ENCODE results near the gene ATG16L2.

ATG16L2 gene

DNA sequence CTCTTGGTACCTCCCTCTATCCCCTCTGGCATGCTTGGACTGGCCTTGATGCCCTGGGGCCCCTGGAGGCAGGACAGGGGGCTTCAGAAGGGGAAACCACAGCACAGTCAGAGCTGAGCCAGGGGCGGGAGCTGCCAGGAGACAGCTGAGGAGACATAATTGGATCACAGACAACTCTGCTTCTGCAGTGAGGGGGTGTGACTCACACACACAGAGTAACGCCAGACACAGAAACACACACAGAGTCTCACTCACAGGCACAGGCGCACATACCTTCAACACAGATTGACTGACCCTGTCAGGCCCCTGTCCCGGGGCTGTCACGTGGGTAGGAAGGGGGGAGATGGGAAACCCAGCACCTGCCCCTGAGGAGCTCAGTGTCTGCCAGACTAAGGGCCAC is 40.9 kb upstream of the ATG16L2 start:
- H3K79me2 ChIP-seq (ENCODE audit: control insufficient read depth, low read length) = no peaks in the 10 kb centered on the region
- H3K36me3 ChIP-seq (ENCODE audit: control insufficient read depth, low read length) = no peaks in the 10 kb centered on the region
- H3K27me3 ChIP-seq (ENCODE audit: control insufficient read depth, low read length) = peaks cover 5% of the 10 kb centered on the region; the same call in 1 of the 2 replicates
- H4K20me1 ChIP-seq (ENCODE audit: control insufficient read depth, insufficient read depth, low read depth, low read length) = no peaks in the 10 kb centered on the region
- H3K27ac ChIP-seq (ENCODE audit: low read depth, low read length) = no peak overlapping the region
- no peaks in the 10 kb centered on the region for H3F3A ChIP-seq (ENCODE audit: control insufficient read depth, insufficient read depth)
- no peaks in the 10 kb centered on the region for H3K4me1 ChIP-seq (ENCODE audit: control insufficient read depth, low read length)
- no peaks in the 10 kb centered on the region for H3K9me3 ChIP-seq (ENCODE audit: control insufficient read depth, insufficient read depth, low read length)
- TF ChIP-seq EZH2phosphoT487 (IDR thresholded peaks at IDR 0.05; ENCODE audit: borderline replicate concordance, low read length) = no peak
- TF ChIP-seq, protein P1, sequence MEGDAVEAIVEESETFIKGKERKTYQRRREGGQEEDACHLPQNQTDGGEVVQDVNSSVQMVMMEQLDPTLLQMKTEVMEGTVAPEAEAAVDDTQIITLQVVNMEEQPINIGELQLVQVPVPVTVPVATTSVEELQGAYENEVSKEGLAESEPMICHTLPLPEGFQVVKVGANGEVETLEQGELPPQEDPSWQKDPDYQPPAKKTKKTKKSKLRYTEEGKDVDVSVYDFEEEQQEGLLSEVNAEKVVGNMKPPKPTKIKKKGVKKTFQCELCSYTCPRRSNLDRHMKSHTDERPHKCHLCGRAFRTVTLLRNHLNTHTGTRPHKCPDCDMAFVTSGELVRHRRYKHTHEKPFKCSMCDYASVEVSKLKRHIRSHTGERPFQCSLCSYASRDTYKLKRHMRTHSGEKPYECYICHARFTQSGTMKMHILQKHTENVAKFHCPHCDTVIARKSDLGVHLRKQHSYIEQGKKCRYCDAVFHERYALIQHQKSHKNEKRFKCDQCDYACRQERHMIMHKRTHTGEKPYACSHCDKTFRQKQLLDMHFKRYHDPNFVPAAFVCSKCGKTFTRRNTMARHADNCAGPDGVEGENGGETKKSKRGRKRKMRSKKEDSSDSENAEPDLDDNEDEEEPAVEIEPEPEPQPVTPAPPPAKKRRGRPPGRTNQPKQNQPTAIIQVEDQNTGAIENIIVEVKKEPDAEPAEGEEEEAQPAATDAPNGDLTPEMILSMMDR (IDR thresholded peaks at IDR 0.05; ENCODE audit: low read depth, low read length, poor library complexity, severe bottlenecking) = no peak
- H3K4me2 ChIP-seq (ENCODE audit: low read length) = no peak overlapping the region
- no peak overlapping the region for H3K4me3 ChIP-seq (ENCODE audit: low read length)
- no peaks in the 10 kb centered on the region for H3K9me2 ChIP-seq (replicated peaks; ENCODE audit: control insufficient read depth, low read length)

DNA sequence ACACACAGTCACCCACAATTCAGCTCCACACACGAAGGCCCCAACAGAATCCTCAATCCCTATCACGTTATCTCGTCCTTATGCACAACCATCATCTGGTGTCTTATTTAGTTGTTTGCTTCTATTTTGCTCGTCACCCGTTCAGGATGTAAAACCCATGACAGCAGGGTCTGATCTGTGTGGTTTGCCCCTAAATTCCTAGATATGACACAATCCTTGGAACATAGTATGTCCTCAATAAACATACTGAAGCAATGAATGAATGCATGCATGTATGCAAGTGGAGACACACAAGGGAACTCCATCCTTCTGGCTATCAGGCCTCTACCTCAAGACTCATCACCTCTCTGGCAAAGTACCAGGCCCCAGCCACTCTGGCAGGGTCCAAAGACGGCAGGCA is 40.5 kb upstream of the ATG16L2 start:
- Histone ChIP-seq H3K79me2 (ENCODE audit: control insufficient read depth, low read length) (no peaks in the 10 kb centered on the region), H3K36me3 (ENCODE audit: control insufficient read depth, low read length) (no peaks in the 10 kb centered on the region), H3K9me3 (ENCODE audit: control insufficient read depth, insufficient read depth, low read length) (no peaks in the 10 kb centered on the region), H3K27ac (ENCODE audit: low read depth, low read length) (no peak overlapping the region), H3K4me2 (ENCODE audit: low read length) (no peak overlapping the region), H3K27me3 (ENCODE audit: control insufficient read depth, low read length) (peaks cover 5% of the 10 kb centered on the region; the same call in 1 of the 2 replicates), H3K4me3 (ENCODE audit: low read length) (no peak overlapping the region), H3F3A (ENCODE audit: control insufficient read depth, insufficient read depth) (no peaks in the 10 kb centered on the region), H4K20me1 (ENCODE audit: control insufficient read depth, insufficient read depth, low read depth, low read length) (no peaks in the 10 kb centered on the region), H3K4me1 (ENCODE audit: control insufficient read depth, low read length) (no peaks in the 10 kb centered on the region), H3K9me2 (replicated peaks; ENCODE audit: control insufficient read depth, low read length) (no peaks in the 10 kb centered on the region)
- TF ChIP-seq, protein P1 (IDR thresholded peaks at IDR 0.05; ENCODE audit: low read depth, low read length, poor library complexity, severe bottlenecking) = no peak
- TF ChIP-seq EZH2phosphoT487 (IDR thresholded peaks at IDR 0.05; ENCODE audit: borderline replicate concordance, low read length) = no peak

DNA sequence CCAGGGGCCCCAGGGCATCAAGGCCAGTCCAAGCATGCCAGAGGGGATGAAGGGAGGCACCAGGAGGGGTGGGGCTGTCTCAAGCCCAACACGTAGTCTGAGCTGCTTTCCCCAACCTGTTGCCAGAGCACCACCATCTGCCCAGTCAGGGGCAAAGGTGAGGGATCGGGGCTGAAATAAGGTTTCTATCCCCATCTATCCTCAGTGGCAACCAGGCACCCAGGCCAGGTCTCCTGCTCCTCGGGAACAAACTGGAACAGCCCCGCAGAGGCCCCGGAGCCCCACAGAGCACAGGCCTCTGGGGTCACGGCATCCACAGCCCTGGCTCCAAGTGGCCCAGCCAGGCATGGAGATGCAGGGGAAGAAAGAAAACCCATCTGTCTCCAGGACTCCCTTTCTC is 39.7 kb upstream of the ATG16L2 start:
- no peaks in the 10 kb centered on the region for H3K36me3 ChIP-seq (ENCODE audit: control insufficient read depth, low read length)
- H3K4me2 ChIP-seq (ENCODE audit: low read length) = no peak overlapping the region
- no peak overlapping the region for H3K4me3 ChIP-seq (ENCODE audit: low read length)
- no peaks in the 10 kb centered on the region for H3K9me2 ChIP-seq (replicated peaks; ENCODE audit: control insufficient read depth, low read length)
- no peaks in the 10 kb centered on the region for H4K20me1 ChIP-seq (ENCODE audit: control insufficient read depth, insufficient read depth, low read depth, low read length)
- H3K9me3 ChIP-seq (ENCODE audit: control insufficient read depth, insufficient read depth, low read length) = no peaks in the 10 kb centered on the region
- H3K4me1 ChIP-seq (ENCODE audit: control insufficient read depth, low read length) = no peaks in the 10 kb centered on the region
- TF ChIP-seq, protein P1 (IDR thresholded peaks at IDR 0.05; ENCODE audit: low read depth, low read length, poor library complexity, severe bottlenecking) = no peak
- no peak for TF ChIP-seq EZH2phosphoT487 (IDR thresholded peaks at IDR 0.05; ENCODE audit: borderline replicate concordance, low read length)
- no peaks in the 10 kb centered on the region for H3F3A ChIP-seq (ENCODE audit: control insufficient read depth, insufficient read depth)
- H3K79me2 ChIP-seq (ENCODE audit: control insufficient read depth, low read length) = no peaks in the 10 kb centered on the region
- H3K27me3 ChIP-seq (ENCODE audit: control insufficient read depth, low read length) = peaks cover 5% of the 10 kb centered on the region
- H3K27ac ChIP-seq (ENCODE audit: low read depth, low read length) = no peak overlapping the region

Data from DOHH2 (cell line).